NCI-H82 treated with DMSO at 0.1 percent for 48 hours (cell line): ENCODE results near the gene PDE4B.

Experiments used
- DNase-seq: peaks from one replicate; lab custom pipeline; 2025; ENCODE audit not compliant: unreplicated experiment; lab: John Stamatoyannopoulos, UW

PDE4B gene

GRCh38 chr1:65880611-65881010 lies 87.9 kb downstream of the PDE4B start:
- no peak for DNase-seq

GRCh38 chr1:65881067-65881594 lies 88.4 kb downstream of the PDE4B start:
- no peak for DNase-seq

GRCh38 chr1:65882076-65882475 lies 89.4 kb downstream of the PDE4B start:
- DNase-seq = no peak

- DNase-seq = no peak
These were observed 96.7 kb downstream of the PDE4B start for GRCh38 chr1:65889441-65889840.

- DNase-seq = no peak
These were observed 97.6 kb downstream of the PDE4B start for GRCh38 chr1:65890201-65890843.

- no peak for DNase-seq
These were observed 102.3 kb downstream of the PDE4B start for GRCh38 chr1:65894738-65895605.

GRCh38 chr1:65896721-65897120 lies 104.0 kb downstream of the PDE4B start:
- no peak for DNase-seq

- DNase-seq = no peak
These were observed 104.8 kb downstream of the PDE4B start for GRCh38 chr1:65897485-65897884.

GRCh38 chr1:65904681-65905083 lies 112.0 kb downstream of the PDE4B start:
- no peak for DNase-seq

GRCh38 chr1:65910432-65910831 lies 117.7 kb downstream of the PDE4B start:
- no peak for DNase-seq

GRCh38 chr1:65911679-65912078 lies 119.0 kb downstream of the PDE4B start:
- DNase-seq = no peak

- DNase-seq = no peak
These were observed 125.9 kb downstream of the PDE4B start for GRCh38 chr1:65918564-65918963.

- no peak for DNase-seq
These were observed 128.8 kb downstream of the PDE4B start for GRCh38 chr1:65921446-65921845.

GRCh38 chr1:65924471-65924870 lies 131.8 kb downstream of the PDE4B start:
- no peak for DNase-seq

GRCh38 chr1:65938506-65938905 lies 145.8 kb downstream of the PDE4B start:
- DNase-seq = no peak

GRCh38 chr1:65939191-65939590 lies 146.5 kb downstream of the PDE4B start:
- no peak for DNase-seq

GRCh38 chr1:65939636-65940035 lies 146.9 kb downstream of the PDE4B start:
- DNase-seq = no peak

- no peak for DNase-seq
These were observed 147.4 kb downstream of the PDE4B start for GRCh38 chr1:65940126-65940525.

- no peak for DNase-seq
These were observed 149.8 kb downstream of the PDE4B start for GRCh38 chr1:65942476-65942875.

GRCh38 chr1:65946376-65946775 lies 153.7 kb downstream of the PDE4B start:
- DNase-seq = no peak

- DNase-seq = no peak
These were observed 154.3 kb downstream of the PDE4B start for GRCh38 chr1:65946960-65947359.

GRCh38 chr1:65948609-65949229 lies 156.0 kb downstream of the PDE4B start:
- DNase-seq = no peak
